K562 (cell line): ENCODE measurements around the gene SPINK8. TPM values are rescaled to one million over a fixed set of nuclear protein-coding genes. Genes with fewer than 3 reads are reported as not detected.

Experiments
- ATAC-seq: fragments of 200-7000 bp; cut with Tn5 transposase; 3 replicates; pipeline ENCODE4 v1.9.1; 2020; ENCODE audit warnings: moderate library complexity
- BruUV-seq: library from RNA; stranded (reverse); fragments of 400-500 nt; replicated peaks from 2 replicates; lab custom pipeline; 2021; lab: Mats Ljungman, UMichigan
- CTCF ChIA-PET: fragments of 300-600 bp; formaldehyde crosslinking; extraction: SDS; loops from one replicate; lab custom pipeline; 2021; ENCODE audit warnings: low intra/inter-chr PET ratio; lab: Yijun Ruan, JAX
- POLR2A ChIA-PET: fragments of 300-600, 350-650 bp; sonication (Branson Sonifier 250); formaldehyde crosslinking; extraction: SDS; loops from one replicate; lab custom pipeline; 2021; ENCODE audit warnings: antibody characterized with exemption, inconsistent platforms; lab: Yijun Ruan, JAX
- DNase-seq, 4 experiments: peaks; one replicate each; pipeline versions ENCODE4 v3.0.0 to v3.0.0-alpha.2; 2011 to 2018; ENCODE audit warnings: low spot score in 3 of 4, mixed read lengths in 3 of 4; ENCODE audit errors: extremely low read depth in 1 of 4
- FAIRE-seq: peaks from 2 replicates; lab custom pipeline; 2011; peaks lifted over from hg19 to GRCh38; lab: Jason Lieb, UNC
- H2AFZ ChIP-seq: 2 replicates; pipeline ENCODE4 v1.6.0; 2011; ENCODE audit warnings: low read depth, low read length, control low read depth, inconsistent platforms
- H3K27ac ChIP-seq: fragments of 200-600 bp; 3 replicates; pipeline ENCODE4 v1.8.0; 2011; ENCODE audit warnings: low read depth, mild to moderate bottlenecking, control low read depth, inconsistent platforms, low read length, moderate library complexity, mixed read lengths; ENCODE audit errors: extremely low read depth
- H3K27me3 ChIP-seq, 2 experiments: fragments of 300-600 bp in 1 of 2; 2 replicates in 1 of 2; 3 replicates in 1 of 2; pipeline versions ENCODE4 v1.6.0 to v1.8.0; 2011; ENCODE audit warnings: inconsistent platforms in 2 of 2, low read length in 2 of 2, mild to moderate bottlenecking in 1 of 2, mixed read lengths in 1 of 2, moderate library complexity in 1 of 2; ENCODE audit not compliant: control insufficient read depth in 2 of 2, insufficient read depth in 2 of 2
- H3K36me3 ChIP-seq: fragments of 300-600 bp; 3 replicates; pipeline ENCODE4 v1.8.0; 2011; ENCODE audit warnings: mild to moderate bottlenecking, low read length, inconsistent platforms; ENCODE audit not compliant: control insufficient read depth, insufficient read depth
- H3K4me1 ChIP-seq, 2 experiments: fragments of 200-600 bp in 1 of 2; replicated peaks in 1 of 2; 2 replicates in 1 of 2; 3 replicates in 1 of 2; pipeline versions ENCODE4 v1.5.1 to v1.8.0; 2011; ENCODE audit warnings: inconsistent platforms in 2 of 2, low read length in 2 of 2, mild to moderate bottlenecking in 1 of 2, mixed read lengths in 1 of 2, moderate library complexity in 1 of 2; ENCODE audit not compliant: control insufficient read depth in 2 of 2, insufficient read depth in 2 of 2
- H3K4me2 ChIP-seq: 2 replicates; pipeline ENCODE4 v1.6.1; 2011; ENCODE audit warnings: low read length, control low read depth, inconsistent platforms, mixed read lengths; ENCODE audit not compliant: insufficient read depth
- H3K4me3 ChIP-seq: fragments of 200-600 bp; sonication (generic), shearing (Covaris generic); 2 replicates; pipeline ENCODE4 v1.5.1; 2016; ENCODE audit warnings: control low read depth, inconsistent platforms
- H3K79me2 ChIP-seq: fragments of 200-600 bp; 3 replicates; pipeline ENCODE4 v1.8.0; 2011; ENCODE audit warnings: low read length, inconsistent platforms; ENCODE audit not compliant: control insufficient read depth, insufficient read depth
- H3K9ac ChIP-seq, 2 experiments: 2 replicates each; pipeline versions ENCODE4 v1.6.0 to v1.6.1; 2011; ENCODE audit warnings: low read depth in 2 of 2, low read length in 2 of 2, control low read depth in 1 of 2, inconsistent platforms in 1 of 2, mild to moderate bottlenecking in 1 of 2, mixed read lengths in 1 of 2; ENCODE audit not compliant: insufficient read depth in 1 of 2
- H3K9me1 ChIP-seq: one replicate; pipeline ENCODE4 v1.6.0; 2011; ENCODE audit warnings: inconsistent platforms, mild to moderate bottlenecking, low read length, moderate library complexity; ENCODE audit not compliant: control insufficient read depth, insufficient read depth
- H3K9me3 ChIP-seq: replicated peaks from 2 replicates; pipeline ENCODE4 v1.5.1; 2011; ENCODE audit warnings: low read depth, low read length, inconsistent platforms; ENCODE audit not compliant: control insufficient read depth, insufficient read depth
- H4K20me1 ChIP-seq: replicated peaks from 2 replicates; pipeline ENCODE4 v1.6.1; 2011; ENCODE audit warnings: low read length, inconsistent platforms, mixed read lengths; ENCODE audit not compliant: control insufficient read depth, insufficient read depth
- JUN ChIP-seq, 2 experiments: sonication (generic) in 1 of 2; formaldehyde crosslinking in 1 of 2; IDR thresholded peaks; 2 replicates each; pipeline versions ENCODE4 v1.6.1 to v1.8.0; 2012 to 2022; ENCODE audit warnings: borderline replicate concordance in 2 of 2, mild to moderate bottlenecking in 2 of 2, improper control_type of control experiment in 1 of 2, low read depth in 1 of 2, low read length in 1 of 2, missing genetic modification reagents in 1 of 2
- NCOA6 ChIP-seq: fragments of 450-650 bp; IDR thresholded peaks from 2 replicates; pipeline ENCODE4 v1.6.1; 2017; ENCODE audit warnings: mild to moderate bottlenecking
- TAF1 ChIP-seq: IDR thresholded peaks from 2 replicates; pipeline ENCODE4 v1.6.1; 2011; ENCODE audit warnings: mild to moderate bottlenecking, low read length, moderate library complexity; ENCODE audit not compliant: insufficient read depth, control insufficient read depth, severe bottlenecking; ENCODE audit errors: extremely low read depth
- TFE3 ChIP-seq: fragments of 450-650 bp; formaldehyde crosslinking; IDR thresholded peaks from 2 replicates; pipeline ENCODE4 v1.4.0; 2020; ENCODE audit warnings: mild to moderate bottlenecking, mixed read lengths
- XRCC5 ChIP-seq: fragments of 200-400 bp; formaldehyde crosslinking; IDR thresholded peaks from 2 replicates; pipeline ENCODE4 v1.6.1; 2017; ENCODE audit warnings: low read depth, mild to moderate bottlenecking, low read length
- ZNF197 ChIP-seq: fragments of 200-800 bp; sonication (Bioruptor generic); IDR thresholded peaks from 2 replicates; pipeline ENCODE4 v1.6.1; 2016; ENCODE audit warnings: low read depth, missing genetic modification characterization, missing compliant biosample characterization
- ZNF75A ChIP-seq: fragments of 450-650 bp; formaldehyde crosslinking; IDR thresholded peaks from 2 replicates; pipeline ENCODE4 v1.4.0; 2020; ENCODE audit warnings: mild to moderate bottlenecking
- WGBS: fragments of 100-300 bp; shearing (Covaris generic); methylation state at CpG from one replicate; pipeline ENCODE4 v1.1.6; 2016; ENCODE audit warnings: low coverage, mixed read lengths; ENCODE audit not compliant: insufficient coverage; ENCODE audit errors: missing lambda C conversion rate; 5-methylcytosine and 5-hydroxymethylcytosine counted together
- in situ Hi-C: fragments of 300-500 bp; cut with MboI; formaldehyde crosslinking; loops from 4 replicates; pipeline ENCODE4 v1.15.0; 2018; ENCODE audit warnings: inconsistent platforms, mixed read lengths
- intact Hi-C: fragments of 100-400 bp; cut with micrococcal nuclease; formaldehyde crosslinking; loops from 2 replicates; pipeline ENCODE4 v1.14.2; 2022
- polyA plus RNA-seq, 8 experiments: library from polyadenylated mRNA; depleted of rRNA in 4 of 8; stranded (reverse) in 5 of 8; unstranded in 3 of 8; fragments of >200 nt; fragmentation: Nextera tagmentation in 2 of 8; fragmentation: Illumina TruSeq in 1 of 8; extraction: Ambion mirVana in 2 of 8; extraction: Trizol in 1 of 8; gene quantifications; 2 replicates each; pipeline versions ENCODE4 v1.2.1 to v1.2.3, GENCODE V29; 2011 to 2014; ENCODE audit warnings: inconsistent platforms in 1 of 8, missing spikeins in 1 of 8
- total RNA-seq, 7 experiments: library from RNA; depleted of rRNA in 6 of 7; stranded (reverse); fragments of >200 nt in 6 of 7; fragmentation: Illumina TruSeq in 2 of 7; extraction: Trizol in 2 of 7; gene quantifications; 2 replicates each; pipeline versions ENCODE4 v1.2.1 to v1.2.3, GENCODE V29; 2011 to 2021; ENCODE audit warnings: low replicate concordance in 1 of 7
- TF ChIP-seq, protein P1 (sequence below): sonication (generic); formaldehyde crosslinking; IDR thresholded peaks from 2 replicates; pipeline ENCODE4 v1.5.0; 2020; ENCODE audit warnings: missing genetic modification reagents

SPINK8 gene
- total and polyA plus RNA-seq, 9 of the 15 experiments (the other 6 are each of a cell fraction or from before 2014, with no cell fraction given), result not detected

DNA sequence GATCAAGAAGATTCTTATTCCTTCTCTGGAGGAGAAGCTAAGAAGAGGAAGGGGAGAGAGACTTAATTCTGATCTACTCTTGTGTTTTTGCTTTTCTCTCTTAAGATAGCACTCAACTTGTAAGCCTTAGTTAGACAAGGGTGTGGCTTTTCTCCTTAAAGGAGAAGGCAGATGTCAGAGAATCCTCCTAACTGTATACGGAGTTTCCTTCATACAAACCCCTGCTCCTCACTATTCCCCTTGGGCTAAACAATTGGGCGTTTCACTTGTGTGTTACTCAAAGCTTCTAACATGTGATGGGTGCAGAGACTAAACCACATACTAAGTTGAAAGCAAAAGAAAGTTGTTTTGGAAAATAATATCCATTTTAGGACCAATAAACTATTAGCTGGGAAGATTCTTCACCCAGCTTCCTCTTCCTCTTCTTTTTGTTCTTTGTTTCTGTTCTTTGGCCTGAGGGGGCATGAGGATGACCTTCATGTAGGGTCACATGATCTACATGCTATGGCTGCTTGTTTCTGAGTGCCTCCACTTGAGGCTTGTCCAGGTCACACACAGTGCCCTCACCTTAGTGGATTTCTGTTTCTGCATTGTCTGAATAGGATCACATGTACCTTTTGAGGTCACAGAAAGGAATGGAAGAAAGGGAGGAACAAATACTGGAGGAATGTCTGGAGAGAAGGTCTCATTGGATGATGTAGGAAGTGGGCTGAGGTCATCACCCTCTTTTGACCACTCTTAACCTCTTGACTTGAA lies 14.6 kb downstream of the SPINK8 start:
- intact Hi-C loops (no loop called here), in situ Hi-C loops (no loop called here)
- BruUV-seq, result no TSS peak
- H3K4me2 ChIP-seq, result no peak overlapping the region
- no peak overlapping the region for H3K9ac ChIP-seq
- no peaks in the 10 kb centered on the region; a peak in 1 of 5 replicates for H3K4me1 ChIP-seq
- DNase-seq (no peak), FAIRE-seq (no peak), ATAC-seq (no peak)
- H4K20me1 ChIP-seq, result no peaks in the 10 kb centered on the region
- no peak overlapping the region for H3K4me3 ChIP-seq
- no peaks in the 10 kb centered on the region for H3K27me3 ChIP-seq
- no peaks in the 10 kb centered on the region for H3K9me1 ChIP-seq
- H3K9me3 ChIP-seq, result 0 out of 2 replicates have a peak, but pooled peaks cover 5% of the 10 kb centered on the region
- H3K27ac ChIP-seq, result no peak overlapping the region
- ChIA-PET CTCF (no interaction called here), POLR2A (interaction anchor here (0.7 kb wide), 1 partner anchor 277 kb away, joined by 3 read pairs; no protein-coding TSS in a partner anchor)
- WGBS, result 15% methylated on average over 2 of the region's 2 CpGs
- H2AFZ ChIP-seq, result peak overlapping the region; percentile 45
- no peaks in the 10 kb centered on the region for H3K79me2 ChIP-seq
- no peaks in the 10 kb centered on the region for H3K36me3 ChIP-seq
- TF ChIP-seq TFE3 (peak; percentile 62), NCOA6 (no peak), ZNF197 (CRISPR knock-in tag) (no peak), TAF1 (no peak), JUN (IDR thresholded peaks at IDR 0.05; ENCODE audit: borderline replicate concordance, low read depth, low read length) (no peak), JUN (CRISPR knock-in tag; IDR thresholded peaks at IDR 0.05; ENCODE audit: borderline replicate concordance) (no peak), ZNF75A (no peak), XRCC5 (no peak)
- TF ChIP-seq, protein P1, sequence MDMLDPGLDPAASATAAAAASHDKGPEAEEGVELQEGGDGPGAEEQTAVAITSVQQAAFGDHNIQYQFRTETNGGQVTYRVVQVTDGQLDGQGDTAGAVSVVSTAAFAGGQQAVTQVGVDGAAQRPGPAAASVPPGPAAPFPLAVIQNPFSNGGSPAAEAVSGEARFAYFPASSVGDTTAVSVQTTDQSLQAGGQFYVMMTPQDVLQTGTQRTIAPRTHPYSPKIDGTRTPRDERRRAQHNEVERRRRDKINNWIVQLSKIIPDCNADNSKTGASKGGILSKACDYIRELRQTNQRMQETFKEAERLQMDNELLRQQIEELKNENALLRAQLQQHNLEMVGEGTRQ (CRISPR knock-in tag), result peak; percentile 22; the same call in 1 of the 2 replicates
